ENCODE measurements around the gene DLGAP1. TPM values are rescaled to one million over a fixed set of nuclear protein-coding genes. Genes with fewer than 3 reads are reported as not detected.

DLGAP1 gene
- total RNA-seq, 6 experiments from 2014 or later = 0.19 to 1.3 (median 0.62) TPM

- no peak for DNase-seq
- Mint-ChIP-seq H3K4me3 (no peak overlapping the region), H3K36me3 (ENCODE audit: low read depth) (no peaks in the 10 kb centered on the region; the same call in 1 of the 2 replicates), H3K27ac (no peak overlapping the region), H3K27me3 (ENCODE audit: insufficient read depth) (no peaks in the 10 kb centered on the region), H3K4me1 (ENCODE audit: low read depth) (no peaks in the 10 kb centered on the region), H3K9me3 (peaks cover 50% of the 10 kb centered on the region)
- TF ChIP-seq CTCF (IDR thresholded peaks at IDR 0.05) = no peak
Measured at GRCh38 chr18:4230450-4231168, 224.5 kb downstream of the DLGAP1 start.

GRCh38 chr18:4224031-4224704, 230.9 kb downstream of the DLGAP1 start:
- no peak for TF ChIP-seq CTCF (IDR thresholded peaks at IDR 0.05)
- Mint-ChIP-seq H3K27ac (no peak overlapping the region), H3K9me3 (peaks cover 73% of the 10 kb centered on the region), H3K4me1 (ENCODE audit: low read depth) (no peaks in the 10 kb centered on the region), H3K36me3 (ENCODE audit: low read depth) (peaks cover 6% of the 10 kb centered on the region; the same call in 1 of the 2 replicates), H3K27me3 (ENCODE audit: insufficient read depth) (no peaks in the 10 kb centered on the region), H3K4me3 (no peak overlapping the region)
- no peak for DNase-seq

GRCh38 chr18:4211111-4211837, 243.8 kb downstream of the DLGAP1 start:
- Mint-ChIP-seq H3K27me3 (ENCODE audit: insufficient read depth) (no peaks in the 10 kb centered on the region), H3K4me1 (ENCODE audit: low read depth) (no peaks in the 10 kb centered on the region), H3K27ac (no peak overlapping the region), H3K4me3 (no peak overlapping the region), H3K36me3 (ENCODE audit: low read depth) (no peaks in the 10 kb centered on the region; the same call in 1 of the 2 replicates), H3K9me3 (peaks cover 62% of the 10 kb centered on the region)
- no peak for DNase-seq
- TF ChIP-seq CTCF (IDR thresholded peaks at IDR 0.05) = no peak

GRCh38 chr18:4208366-4208765, 246.7 kb downstream of the DLGAP1 start:
- no peak overlapping the region for H3K27ac Mint-ChIP-seq
- no peaks in the 10 kb centered on the region for H3K27me3 Mint-ChIP-seq (ENCODE audit: insufficient read depth)
- H3K4me1 Mint-ChIP-seq (ENCODE audit: low read depth) = no peaks in the 10 kb centered on the region
- H3K4me3 Mint-ChIP-seq = no peak overlapping the region
- TF ChIP-seq CTCF (IDR thresholded peaks at IDR 0.05) = no peak
- H3K9me3 Mint-ChIP-seq = peaks cover 72% of the 10 kb centered on the region
- DNase-seq = no peak
- H3K36me3 Mint-ChIP-seq (ENCODE audit: low read depth) = no peaks in the 10 kb centered on the region; the same call in 1 of the 2 replicates

GRCh38 chr18:4207383-4207985, 247.6 kb downstream of the DLGAP1 start:
- no peaks in the 10 kb centered on the region for H3K27me3 Mint-ChIP-seq (ENCODE audit: insufficient read depth)
- no peak for TF ChIP-seq CTCF (IDR thresholded peaks at IDR 0.05)

More at GRCh38 chr18:4207383-4207985, 247.6 kb downstream of the DLGAP1 start:
- Mint-ChIP-seq H3K36me3 (ENCODE audit: low read depth) (no peaks in the 10 kb centered on the region; the same call in 1 of the 2 replicates), H3K27ac (no peak overlapping the region), H3K4me3 (no peak overlapping the region), H3K9me3 (peaks cover 71% of the 10 kb centered on the region), H3K4me1 (ENCODE audit: low read depth) (no peaks in the 10 kb centered on the region)
- no peak for DNase-seq

Data from HFFc6 (cell line).